Activated CD4-positive, CD25-positive, alpha-beta regulatory T cell treated with anti-CD3 and anti-CD28 coated beads, Interleukin-2, amount 50 U/mL, for 72 hours (primary cell): ENCODE results near the gene SCP2.

Source experiments
- DNase-seq: peaks from one replicate; pipeline ENCODE4 v3.0.0; 2021

Gene SCP2

GRCh38 chr1:53085405-53085804, 158.3 kb downstream of the SCP2 start:
- DNase-seq: no peak

DNA sequence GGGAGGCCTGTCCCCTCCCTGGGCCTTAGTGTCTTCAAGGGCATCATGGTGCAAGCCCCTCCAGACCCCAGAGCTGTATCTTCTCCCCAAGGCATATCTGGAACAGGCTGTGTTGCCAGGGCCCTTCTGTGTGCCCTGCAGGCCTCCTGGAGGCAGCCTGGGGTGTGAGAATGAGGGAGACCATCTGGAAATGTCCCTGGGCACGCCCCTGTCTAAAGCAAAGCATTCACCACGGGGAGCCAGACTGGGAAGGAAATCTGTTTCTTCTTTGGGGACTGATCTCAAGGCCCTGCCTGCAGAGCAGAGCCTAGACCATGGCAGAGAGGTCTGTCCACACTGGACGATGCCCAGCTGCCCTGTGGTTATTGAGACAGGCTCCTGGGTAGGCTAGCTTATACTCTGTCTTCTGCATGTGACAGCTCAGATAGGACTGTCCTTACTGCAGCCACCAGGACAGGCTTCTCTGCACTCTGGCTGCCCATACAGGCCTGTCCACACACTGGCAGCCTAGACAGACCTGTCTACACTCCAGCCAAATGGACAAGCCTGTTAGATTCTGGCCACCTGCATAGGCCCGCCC, 159.5 kb downstream of the SCP2 start:
- DNase-seq: no peak

DNA sequence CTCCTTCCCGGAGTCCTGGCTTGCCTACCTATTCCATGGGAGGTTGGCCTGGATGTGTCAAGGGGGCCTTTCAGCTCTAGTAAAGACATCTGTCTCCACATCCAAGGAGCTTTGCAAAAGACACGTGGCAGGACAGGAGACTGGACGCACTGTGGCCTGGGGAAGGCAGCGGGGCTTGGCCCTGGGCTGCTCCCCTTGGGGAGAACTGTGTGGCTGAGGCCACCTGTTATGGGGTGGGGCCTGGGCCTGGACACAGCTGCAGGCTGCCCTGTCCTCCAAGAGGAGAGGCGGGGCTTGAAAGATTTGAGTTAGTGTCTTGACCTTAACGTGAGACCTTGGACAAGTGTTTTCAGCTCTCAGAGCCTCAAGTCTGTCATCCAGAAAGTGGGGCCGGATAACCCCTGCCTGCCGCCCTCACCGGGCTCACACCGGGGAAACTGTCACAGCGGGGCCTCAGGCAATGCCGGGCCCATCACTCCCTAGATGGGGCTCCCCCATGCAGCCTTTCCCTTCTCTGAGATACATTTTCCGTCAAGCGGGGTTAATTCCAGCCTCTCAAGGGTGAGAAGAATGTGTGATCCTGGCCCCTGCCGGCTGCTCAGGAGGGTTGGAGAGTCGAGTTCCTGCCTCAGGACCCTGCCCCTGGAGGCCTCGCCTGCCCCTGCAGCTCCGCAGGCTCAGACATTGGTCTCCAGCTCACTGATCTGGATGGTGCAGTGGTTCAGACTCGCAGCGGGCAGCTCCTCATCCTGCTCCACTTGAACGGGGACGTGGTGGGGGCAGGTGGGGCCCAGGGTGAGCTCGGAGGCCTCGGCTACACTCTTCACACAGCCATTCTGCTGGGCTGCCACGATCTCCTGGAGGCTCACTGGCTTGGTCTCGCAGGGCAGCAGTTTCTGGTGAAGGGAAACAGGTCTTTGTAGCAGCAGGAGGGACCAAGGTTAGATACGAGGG, 160.5 kb downstream of the SCP2 start:
- DNase-seq: no peak

DNA sequence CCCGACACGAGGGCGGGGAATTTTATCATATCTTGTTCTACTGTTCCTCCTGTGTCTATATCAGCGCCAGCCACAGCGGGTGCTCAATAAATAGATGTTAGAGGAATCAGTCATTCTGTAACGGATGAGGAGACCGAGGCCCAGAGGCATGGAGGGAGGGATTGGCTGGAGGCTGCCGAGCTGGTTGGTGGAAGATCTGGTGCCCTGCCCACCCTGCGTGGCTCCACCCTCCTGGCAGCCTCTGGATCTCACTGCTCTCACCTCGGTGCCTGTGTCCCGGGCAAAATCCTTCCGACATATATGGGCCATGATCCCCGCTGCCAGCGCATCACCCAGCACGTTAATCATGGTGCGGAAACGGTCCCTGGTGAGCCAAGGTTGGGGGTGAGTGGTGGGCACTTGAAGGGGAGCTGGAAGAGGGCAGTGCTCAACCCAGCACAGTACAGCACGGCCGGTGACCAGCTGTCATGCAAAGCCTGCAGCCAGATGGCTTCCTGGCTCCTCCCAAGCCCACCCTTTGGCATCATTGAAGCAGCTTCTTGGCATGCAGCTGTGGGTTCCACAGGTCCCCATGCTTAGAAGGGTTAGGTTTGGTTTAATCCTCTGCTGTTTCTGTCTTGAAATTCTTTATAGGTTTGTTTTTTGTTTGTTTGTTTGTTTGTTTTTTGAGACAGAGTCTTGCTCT, 161.7 kb downstream of the SCP2 start:
- DNase-seq: no peak

DNA sequence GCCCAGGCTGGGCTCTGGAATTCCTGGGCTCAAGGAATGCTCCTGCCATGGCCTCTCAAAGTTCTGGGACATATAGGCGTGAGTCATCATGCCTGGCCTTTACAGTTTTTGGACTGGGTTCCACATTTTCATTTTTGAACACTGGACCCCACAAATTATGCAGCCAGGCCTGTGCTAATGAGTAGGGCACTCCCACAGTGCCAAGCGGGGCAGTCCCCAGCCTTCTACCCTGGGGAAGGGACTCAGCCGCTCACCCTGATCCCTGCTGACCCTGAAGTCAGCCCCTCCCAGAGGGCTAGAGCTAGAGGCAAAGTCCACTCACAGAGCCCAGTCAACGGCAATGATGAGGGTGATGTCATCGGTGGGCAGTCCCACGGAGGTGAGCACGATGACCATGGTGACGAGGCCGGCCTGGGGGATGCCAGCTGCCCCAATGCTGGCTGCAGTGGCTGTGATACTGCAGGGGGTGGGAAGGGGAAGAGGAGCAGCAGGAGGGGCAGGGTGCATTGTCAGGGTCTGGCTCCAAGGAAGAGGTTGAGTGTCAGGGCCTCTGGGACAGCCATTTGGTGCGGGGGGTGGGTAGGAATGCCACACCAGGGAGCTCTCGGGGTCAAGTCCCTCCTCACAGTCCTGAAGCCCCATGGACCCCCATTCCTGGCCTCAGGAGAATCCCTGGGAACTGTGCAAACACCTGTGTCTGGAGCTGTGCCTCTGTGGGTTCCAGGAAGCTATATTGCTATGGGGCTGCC, 162.6 kb downstream of the SCP2 start:
- no peak for DNase-seq

DNA sequence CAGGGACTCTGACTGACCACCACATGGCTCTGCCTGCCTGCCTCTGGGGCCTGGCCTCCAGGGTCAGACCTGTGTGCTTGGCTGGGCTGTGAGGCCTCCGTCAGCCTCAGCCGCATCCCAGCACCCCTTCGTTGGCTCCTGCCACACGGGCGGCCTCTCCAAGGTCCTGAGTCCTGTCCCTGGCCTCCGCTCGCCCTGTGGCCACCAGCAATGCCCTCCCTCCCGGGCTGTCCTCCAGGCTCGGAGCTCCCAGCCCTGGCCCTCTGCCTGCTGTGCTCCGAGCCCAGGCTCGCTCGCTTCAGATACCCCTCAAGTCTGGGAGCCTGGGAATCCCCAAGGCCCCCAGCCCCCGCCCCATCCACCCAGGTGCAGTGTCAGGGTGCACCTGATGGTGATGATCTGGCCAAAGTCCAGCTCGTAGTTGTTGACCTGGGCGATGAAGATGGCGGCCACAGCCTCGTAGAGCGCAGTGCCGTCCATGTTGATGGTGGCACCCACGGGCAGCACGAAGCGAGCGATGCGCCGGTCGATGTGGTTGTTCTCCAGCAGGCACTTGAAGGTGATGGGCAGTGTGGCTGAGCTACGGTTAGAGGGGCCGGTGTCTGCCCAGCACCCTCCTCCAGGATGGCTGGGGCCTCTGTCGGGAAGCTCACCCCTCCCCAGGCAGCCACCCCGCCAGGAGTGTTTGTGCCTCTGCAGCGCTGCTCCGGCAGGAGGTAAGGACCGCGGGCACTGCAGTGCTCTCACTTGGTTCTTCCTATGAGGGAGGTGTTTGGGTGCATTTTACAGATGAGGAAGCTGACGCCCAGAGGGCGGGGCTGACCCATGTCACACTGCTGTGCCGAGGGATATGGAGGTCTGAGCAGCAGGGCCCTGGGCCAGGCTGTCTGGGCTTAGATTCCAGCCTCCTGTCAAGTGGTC, 163.4 kb downstream of the SCP2 start:
- DNase-seq: no peak

DNA sequence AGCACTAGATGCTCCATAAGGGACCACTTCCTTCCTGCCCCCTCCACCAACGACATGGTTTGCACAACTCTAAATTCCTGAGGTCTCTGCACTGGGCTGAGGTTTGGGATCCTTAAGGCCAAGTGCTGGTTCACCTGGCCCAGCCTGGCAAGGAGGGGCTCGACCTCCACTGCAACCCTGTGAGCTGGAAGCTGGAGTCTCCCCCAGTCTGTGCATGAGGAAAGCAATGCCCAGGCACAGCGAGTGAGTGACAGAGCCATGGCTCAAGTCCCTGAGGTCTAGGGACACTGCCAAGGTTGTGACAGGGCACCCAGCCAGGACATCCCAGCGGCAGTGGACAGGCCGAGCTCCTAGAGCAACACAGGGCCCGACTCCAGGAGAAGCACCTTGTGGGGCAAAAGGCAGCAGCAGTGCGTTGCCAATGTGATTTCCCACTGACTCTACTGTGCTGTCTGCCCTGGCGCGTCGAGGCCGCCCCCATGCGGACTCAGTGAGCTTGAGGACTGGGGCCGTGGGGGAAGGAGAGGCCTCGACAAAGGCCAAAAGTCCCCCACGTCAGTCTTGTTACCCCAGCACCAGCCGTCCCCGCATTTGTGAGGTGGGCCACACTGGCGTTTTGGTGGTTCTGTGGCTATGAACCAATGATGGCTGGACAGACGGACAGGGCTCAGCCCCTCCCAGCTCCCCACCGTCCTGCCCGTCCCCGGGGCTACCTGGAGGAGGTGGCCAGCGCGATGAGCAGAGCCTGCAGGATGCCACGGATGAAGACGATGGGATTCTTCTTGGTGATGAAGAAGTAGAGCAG, 165.0 kb downstream of the SCP2 start:
- DNase-seq: no peak

GRCh38 chr1:53092659-53093450, 165.8 kb downstream of the SCP2 start:
- DNase-seq: no peak

- DNase-seq: no peak
Measured at GRCh38 chr1:53093451-53093754, 166.3 kb downstream of the SCP2 start.

DNA sequence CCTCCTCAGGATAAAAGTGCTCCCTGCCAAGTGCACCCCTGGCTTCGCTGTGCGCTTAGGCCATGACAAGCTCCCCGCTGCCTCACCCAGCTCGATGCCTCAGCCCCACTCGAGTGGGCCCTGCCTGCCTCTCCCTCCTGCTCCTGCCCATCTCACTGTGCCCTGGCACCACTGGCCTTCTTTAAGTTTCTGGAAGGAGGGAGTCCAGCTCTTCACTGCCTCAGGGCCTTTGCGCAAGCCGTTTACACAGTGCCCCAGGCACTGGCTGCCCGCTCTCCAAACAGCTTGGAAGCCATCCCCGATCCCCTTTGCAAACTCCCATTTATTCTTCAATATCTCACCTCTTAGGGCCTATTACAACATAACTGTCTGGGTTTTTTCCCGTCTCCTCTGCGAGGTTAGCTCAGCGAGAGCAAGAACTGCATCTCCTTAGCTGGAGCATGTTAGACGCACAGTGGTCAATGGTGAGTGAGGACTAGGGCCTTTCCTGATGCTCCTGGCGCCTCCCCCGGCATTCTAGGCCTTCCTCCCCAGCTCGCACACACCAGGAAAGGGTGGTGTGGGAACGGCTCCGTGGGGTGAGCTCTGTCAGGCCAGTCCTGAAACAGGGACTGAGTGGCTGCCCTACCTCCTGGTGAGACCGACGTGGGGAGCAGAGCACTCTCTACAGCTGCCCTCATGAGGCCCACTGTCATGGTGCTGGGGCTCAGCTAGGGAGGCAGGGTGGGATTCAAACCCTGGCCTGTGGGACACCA, 166.9 kb downstream of the SCP2 start:
- no peak for DNase-seq

DNA sequence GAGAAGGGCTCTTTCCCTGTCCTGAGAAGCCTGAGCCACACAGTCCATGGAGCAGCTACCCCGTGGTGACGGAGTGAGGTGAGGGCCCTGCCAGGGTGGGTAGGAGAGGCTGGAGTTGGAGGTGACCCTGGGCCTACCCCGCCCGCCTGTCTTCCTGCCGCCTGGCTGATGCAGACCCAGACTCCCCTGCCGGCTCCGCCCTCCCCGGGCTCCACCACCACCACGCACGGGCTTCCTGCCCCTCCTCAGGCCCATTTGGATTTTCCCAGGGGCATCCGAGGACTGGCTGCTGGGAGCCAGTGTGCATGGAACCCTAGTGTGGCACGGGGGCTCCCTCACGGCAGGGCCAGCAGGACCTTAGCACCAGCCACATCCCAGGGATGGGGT, 167.4 kb downstream of the SCP2 start:
- DNase-seq: no peak
